GM18858 (cell line): ENCODE data around the gene OR11H6.
"Not testable (repeated sequence)": the region's sequence is repeated elsewhere in the genome, so short reads cannot be mapped to it uniquely, and the experiment has no call there.

Experiments
- ATAC-seq: cut with Tn5 transposase; IDR thresholded peaks from one replicate; pipeline ENCODE4 v1.9.1; 2021; ENCODE audit not compliant: unreplicated experiment

OR11H6 gene, protein sequence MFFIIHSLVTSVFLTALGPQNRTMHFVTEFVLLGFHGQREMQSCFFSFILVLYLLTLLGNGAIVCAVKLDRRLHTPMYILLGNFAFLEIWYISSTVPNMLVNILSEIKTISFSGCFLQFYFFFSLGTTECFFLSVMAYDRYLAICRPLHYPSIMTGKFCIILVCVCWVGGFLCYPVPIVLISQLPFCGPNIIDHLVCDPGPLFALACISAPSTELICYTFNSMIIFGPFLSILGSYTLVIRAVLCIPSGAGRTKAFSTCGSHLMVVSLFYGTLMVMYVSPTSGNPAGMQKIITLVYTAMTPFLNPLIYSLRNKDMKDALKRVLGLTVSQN

GRCh38 chr14:20223410-20223809, at the start of gene OR11H6:
OR11H6 (plus strand) TSS chr14:20223710; CDS start chr14:20223710, 0 bp downstream.
- no peak for ATAC-seq

GRCh38 chr14:20174205-20174604, 49.3 kb upstream of the OR11H6 start:
- not testable (repeated sequence) for ATAC-seq

DNA sequence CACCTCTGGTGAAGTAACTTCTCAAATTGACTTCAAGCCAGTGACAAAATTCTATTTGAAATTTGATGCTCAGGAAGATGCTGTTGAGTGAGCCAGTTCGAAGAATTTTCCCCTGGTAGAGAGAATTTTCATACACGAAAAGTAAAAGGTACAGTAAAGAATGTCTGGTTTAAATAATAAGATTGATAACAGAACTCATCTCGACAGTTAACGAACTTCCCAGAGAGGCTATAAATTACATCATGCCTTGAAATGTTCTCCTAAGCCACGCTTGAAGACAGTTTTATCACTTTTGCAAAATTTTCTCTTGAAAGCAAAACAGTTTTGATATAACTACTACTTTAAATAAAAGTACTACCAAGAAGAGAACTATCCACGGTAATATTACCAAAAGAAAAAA, 47.2 kb upstream of the OR11H6 start:
- ATAC-seq, result no peak

DNA sequence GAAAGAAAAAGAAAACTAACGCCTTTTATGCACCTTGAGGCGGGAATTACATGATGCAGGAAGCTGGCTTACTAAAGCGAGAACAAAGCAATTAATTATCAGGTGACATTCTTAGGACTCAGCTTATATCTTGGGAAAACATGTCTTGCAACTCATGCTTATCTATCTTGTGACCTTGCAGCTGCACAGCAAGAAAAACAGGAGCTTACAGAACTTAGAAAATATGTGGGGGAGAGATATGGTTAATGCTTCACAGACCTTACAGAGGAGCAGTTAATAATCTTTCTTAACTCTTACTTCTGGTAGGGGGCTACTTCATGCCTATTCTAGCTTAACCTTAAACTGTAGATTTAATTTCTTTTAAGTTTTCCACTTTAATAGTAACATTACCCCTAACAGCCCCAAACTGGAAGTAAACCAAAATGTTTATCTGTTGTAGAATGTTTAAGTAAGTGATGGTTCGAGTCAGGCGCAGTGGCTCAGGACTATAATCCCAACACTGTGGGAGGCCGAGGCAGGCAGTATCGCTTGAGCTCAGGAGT, 46.0 kb upstream of the OR11H6 start:
- ATAC-seq, result no peak

GRCh38 chr14:20179218-20179617, 44.3 kb upstream of the OR11H6 start:
- no peak for ATAC-seq

- ATAC-seq, result no peak
These were observed 43.6 kb upstream of the OR11H6 start for GRCh38 chr14:20179880-20180279.

DNA sequence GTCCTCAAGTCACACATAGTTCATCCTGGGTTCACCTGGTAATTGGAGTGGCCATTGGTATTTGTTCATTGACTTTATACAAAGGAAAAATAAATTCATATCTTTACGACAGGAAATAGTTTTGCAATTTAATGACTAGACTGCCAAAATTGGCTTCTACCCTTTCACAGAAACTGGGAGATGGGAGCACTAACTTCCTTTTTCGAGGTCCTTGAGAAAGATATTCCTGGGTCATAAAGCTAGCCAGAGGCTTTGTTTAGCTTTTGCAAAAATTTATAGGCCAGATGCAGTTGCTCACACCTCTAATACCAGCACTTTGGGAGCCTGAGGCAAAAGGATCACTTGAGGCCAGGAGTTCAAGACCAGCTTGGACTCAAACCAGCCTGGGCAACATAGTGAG, 43.0 kb upstream of the OR11H6 start:
- ATAC-seq, result no peak

DNA sequence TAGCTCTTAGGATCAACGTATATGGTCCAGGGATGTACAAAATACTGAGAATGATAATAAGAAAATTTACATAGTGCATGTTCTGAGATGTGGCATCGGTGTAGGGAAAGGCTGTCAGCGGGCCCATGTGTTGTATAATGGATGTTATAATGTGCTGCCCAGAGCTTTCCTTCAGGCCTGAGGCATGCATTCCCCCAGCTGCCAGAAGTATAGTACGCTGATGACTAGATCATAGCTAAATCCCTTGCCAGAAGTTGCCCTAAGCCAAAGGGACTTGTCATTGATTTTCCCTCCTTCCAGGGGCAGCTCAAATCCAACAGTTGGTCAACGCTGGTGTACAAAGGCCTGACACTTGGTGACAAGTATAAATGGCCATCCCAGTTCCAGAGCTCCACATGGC, 39.3 kb upstream of the OR11H6 start:
- ATAC-seq, result no peak

DNA sequence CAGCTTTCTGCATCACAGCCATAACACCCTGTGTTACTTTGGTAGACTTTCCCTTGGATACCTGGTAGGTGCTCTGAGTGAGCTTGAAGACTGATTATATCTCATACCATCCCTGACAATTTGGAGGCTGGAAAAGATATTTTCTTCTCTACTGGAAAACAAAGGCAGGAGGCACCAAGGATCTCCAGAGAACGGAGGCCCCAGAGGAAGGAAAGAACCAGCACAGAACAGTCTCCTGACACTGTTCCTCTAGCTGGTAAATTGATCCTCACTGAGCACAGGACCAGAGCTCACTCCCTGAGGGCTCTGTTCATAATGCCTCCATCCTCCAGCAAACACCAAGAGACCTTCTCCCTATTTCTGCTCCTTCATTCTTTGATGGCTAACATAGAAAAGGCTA, 32.9 kb upstream of the OR11H6 start, which contains the start of gene OR11G2:
Gene OR11G2, plus strand, starts transcription at position 301 of the 400 bp plus-strand sequence. CDS start 6,542 bp downstream, outside the sequence.
- no peak for ATAC-seq

DNA sequence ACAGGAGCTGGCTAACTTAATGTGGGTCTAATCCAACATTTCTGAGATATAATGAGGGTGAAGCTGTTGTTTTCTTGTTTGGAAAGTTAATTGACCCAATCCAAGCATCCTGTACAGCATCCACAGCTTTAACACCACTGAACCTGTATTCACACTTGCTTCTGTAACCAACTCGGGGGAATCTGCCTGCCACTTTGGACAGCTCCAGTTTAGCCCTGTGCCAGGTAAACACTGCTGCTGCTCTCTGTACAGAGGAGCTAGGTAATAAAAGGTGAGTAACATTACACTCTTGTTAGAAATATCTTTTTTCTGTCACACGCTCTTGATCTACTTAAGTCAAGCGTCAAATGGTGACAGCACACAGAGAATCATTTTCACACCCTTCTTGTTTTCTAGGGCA, 32.1 kb upstream of the OR11H6 start:
- ATAC-seq, result no peak

DNA sequence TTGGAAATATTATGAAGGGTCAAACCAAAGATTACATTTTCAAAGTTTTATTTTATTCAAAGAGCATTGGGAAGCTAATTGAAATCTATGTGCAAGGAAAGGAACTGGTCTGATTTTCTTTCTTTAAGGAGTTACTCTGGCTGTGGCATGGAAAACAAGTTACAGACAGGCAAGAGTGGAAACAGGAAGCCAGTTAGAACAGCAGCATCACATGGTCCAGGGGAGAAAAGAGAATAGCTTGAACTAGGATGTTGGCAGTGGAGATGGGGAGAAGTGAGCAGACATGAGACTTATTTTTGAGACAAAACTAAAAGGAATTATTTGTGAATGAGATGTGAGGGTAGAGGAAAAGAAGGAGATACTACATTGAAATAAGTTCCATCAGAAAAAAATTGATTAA, 29.4 kb upstream of the OR11H6 start:
- ATAC-seq, result no peak

DNA sequence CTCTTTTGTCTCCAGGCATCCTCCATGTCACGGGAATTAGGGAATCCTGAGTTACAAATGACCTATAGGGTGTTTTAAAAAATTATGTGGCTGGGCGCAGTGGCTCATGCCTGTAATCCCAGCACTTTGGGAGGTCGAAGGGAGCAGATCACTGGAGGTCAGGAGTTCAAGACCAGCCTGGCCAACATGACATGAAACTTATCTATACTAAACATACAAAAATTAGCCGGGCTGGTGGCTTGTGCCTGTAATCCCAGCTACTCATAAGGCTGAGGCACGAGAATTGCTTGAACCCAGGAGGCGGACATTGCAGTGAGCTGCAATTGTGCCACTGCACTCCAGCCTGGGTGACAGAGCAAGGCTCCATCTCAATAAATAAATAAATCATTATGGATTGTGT, 28.3 kb upstream of the OR11H6 start:
- ATAC-seq, result not testable (repeated sequence)

GRCh38 chr14:20195911-20196310, 27.6 kb upstream of the OR11H6 start:
- no peak for ATAC-seq

- no peak for ATAC-seq
These were observed 26.1 kb upstream of the OR11H6 start for GRCh38 chr14:20197459-20197858.

DNA sequence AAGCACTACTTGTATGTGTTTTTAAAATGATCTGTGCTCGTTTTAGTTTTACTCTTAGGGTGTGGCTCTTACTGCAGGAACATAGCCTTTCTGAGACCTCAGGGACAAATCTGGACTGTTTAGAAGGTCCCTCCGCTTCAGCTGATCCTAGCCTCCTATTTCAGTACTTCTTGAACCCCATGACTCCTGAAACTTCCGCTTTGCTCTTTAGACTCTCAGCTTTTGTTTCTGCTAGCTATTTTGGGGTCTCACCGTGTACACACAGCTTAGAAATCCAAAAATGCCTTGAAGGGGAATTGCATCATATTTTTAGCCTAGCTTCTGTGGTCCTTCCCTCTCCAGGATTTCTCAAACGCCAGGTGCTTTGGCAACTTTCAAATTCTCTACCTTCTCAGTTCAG, 24.5 kb upstream of the OR11H6 start:
- no peak for ATAC-seq

- ATAC-seq, result no peak
These were observed 18.8 kb upstream of the OR11H6 start for GRCh38 chr14:20204721-20205120.

DNA sequence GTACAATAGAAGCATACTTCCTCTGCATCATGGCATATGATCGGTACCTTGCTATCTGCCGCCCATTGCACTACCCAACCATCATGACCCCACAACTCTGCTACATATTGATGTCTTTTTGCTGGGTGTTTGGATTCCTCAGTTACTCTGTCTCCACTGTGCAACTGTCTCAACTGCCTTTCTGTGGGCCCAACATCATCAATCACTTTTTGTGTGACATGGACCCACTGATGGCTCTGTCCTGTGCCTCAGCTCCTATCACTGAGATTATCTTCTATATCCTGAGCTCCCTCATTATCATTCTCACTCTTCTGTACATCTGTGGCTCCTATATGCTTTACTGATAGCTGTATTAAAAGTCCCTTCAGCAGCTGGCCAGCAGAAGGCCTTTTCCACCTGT, 13.9 kb upstream of the OR11H6 start:
- no peak for ATAC-seq

DNA sequence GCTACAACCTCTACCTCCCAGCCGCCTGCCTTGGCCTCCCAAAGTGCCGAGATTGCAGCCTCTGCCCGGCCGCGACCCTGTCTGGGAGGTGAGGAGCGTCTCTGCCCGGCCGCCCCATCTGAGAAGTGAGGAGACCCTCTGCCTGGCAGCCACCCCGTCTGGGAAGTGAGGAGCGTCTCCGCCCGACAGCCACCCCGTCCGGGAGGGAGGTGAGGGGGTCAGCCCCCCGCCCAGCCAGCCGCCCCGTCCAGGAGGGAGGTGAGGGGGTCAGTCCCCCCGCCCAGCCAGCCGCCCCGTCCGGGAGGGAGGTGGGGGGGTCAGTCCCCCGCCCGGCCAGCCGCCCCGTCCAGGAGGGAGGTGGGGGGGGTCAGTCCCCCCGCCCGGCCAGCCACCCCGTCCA, 11.1 kb upstream of the OR11H6 start:
- not testable (repeated sequence) for ATAC-seq

GRCh38 chr14:20215196-20215595, 8.3 kb upstream of the OR11H6 start:
- no peak for ATAC-seq

DNA sequence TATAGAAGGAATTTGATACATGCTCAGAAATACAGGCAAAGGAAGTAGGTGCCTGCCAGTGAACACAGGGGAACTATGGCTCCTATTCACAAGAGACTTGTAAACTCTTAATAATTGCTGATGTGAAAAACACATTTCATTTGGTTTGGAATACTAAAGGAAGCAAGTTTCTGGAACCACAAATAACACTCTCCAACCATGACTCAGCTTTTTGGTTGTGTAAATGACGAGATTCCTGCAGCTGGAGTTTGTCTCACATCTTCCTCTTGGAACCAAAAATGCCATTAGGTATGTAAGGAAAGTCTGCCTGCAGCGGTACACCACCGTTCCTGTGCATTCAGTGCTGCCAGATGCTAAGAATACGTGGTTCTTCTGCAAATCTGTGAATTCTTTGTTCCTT, 4.5 kb upstream of the OR11H6 start:
- no peak for ATAC-seq

- ATAC-seq, result no peak
These were observed 5.2 kb downstream of the OR11H6 start, which contains the start of gene OR11H7 for GRCh38 chr14:20228681-20229080. OR11H7 (plus strand) TSS chr14:20228981.

DNA sequence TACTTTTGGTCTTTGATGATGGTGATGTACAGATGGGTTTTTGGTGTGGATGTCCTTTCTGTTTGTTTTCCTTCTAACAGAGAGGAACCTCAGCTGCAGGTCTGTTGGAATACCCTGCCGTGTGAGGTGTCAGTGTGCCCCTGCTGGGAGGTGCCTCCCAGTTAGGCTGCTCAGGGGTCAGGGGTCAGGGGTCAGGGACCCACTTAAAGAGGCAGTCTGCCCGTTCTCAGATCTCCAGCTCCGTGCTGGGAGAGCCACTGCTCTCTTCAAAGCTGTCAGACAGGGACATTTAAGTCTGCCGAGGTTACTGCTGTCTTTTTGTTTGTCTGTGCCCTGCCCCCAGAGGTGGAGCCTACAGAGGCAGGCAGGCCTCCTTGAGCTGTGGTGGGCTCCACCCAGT, 11.9 kb downstream of the OR11H6 start:
- not testable (repeated sequence) for ATAC-seq
